HG02763 (cell line): ENCODE results near the gene TEX44.

Source experiments
- ATAC-seq: cut with Tn5 transposase; IDR thresholded peaks from one replicate; pipeline ENCODE4 v1.9.1; 2021; ENCODE audit warnings: mild to moderate bottlenecking, moderate library complexity; ENCODE audit not compliant: unreplicated experiment

Gene TEX44

DNA sequence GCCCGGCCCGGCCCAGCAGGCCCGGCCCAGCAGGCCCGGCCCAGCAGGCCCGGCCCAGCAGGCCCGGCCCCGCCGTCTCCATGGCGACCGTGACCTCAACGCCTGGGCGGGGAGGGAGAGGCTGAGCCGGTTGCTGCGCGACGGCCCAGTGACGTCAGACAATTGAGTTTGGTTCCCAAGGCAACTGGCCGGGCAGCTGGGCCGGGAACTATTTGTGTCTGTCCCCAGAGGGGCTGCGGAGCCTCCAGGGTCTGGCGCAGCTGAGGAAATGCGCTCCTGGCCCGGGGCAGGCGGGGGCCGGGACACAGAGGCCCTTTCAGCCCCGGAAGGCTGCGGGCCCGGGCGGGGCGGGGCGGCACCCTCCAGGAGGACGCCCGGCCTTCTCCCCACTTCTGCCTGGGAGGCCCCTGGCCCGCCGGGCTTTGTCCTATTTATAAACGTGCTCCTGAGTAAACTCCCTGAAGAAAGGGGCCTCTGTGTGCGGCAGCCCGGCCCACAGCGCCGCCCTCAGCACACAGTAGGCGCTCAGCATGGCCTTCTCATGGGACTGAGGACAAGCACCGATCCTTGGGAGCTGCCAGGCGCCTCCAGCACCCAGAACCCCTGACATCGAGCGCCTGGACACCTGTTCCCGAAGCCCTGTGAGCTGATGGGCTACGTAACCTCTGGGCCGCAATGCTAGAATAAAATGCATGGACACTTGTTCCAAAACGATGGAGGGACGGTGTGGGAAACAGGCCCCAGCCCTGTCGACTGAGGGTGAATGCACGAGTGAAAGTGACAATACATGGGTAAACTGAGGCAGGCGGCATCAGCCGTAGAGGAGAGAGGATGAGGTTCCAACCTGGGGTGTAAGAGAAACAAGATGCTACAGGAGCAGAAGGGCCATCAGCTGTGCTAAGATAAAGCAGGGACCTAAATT lies 12.3 kb downstream of the TEX44 start:
- ATAC-seq: peak; percentile 86

- no peak for ATAC-seq
Observed at GRCh38 chr2:231605607-231606091, 13.0 kb downstream of the TEX44 start.

GRCh38 chr2:231606941-231607340 lies 14.3 kb downstream of the TEX44 start:
- ATAC-seq: no peak

DNA sequence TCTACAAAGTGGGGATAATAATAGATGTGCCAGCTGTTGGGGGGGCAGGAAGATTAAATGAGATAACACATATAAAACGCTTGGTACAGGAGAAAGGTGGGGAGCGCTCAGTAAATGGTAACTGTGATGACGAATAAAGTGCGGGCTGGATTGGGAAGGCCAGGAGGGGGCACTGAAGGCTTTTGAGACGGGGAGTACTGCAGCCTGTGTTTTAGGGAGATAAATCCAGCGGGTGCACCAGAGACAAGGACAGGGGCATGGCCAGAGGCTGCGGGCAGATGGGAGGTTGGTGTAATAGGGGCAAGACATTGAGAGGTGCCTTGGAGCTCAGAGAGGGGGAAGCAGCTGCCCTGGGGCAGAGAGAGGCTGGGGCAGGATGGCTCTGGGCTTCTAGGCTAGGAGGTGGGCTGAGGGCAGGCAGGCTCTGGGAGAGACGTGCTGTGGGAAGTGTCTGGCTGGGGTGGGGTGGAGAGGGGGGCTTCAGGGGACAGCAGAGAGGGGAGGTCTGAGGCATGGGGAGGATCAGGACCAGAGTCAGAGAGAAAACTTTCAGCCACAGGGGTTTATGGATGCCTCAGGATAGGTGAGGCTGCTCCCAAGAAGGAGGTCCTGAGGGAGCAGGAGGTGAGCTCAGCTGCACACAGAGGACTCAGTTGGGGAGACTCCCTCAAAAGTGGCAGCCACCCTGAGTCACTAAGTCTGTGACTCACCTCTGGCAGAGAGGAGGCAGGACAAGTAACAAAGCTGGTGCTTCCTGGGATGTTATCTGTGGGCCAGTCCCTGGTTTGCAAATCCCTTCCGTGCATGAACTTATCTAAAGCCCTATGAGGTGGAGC lies 18.8 kb downstream of the TEX44 start:
- ATAC-seq: no peak

GRCh38 chr2:231612109-231612455 lies 19.4 kb downstream of the TEX44 start:
- no peak for ATAC-seq

- peak; percentile 42 for ATAC-seq
Observed at GRCh38 chr2:231612456-231613330, 20.0 kb downstream of the TEX44 start.

DNA sequence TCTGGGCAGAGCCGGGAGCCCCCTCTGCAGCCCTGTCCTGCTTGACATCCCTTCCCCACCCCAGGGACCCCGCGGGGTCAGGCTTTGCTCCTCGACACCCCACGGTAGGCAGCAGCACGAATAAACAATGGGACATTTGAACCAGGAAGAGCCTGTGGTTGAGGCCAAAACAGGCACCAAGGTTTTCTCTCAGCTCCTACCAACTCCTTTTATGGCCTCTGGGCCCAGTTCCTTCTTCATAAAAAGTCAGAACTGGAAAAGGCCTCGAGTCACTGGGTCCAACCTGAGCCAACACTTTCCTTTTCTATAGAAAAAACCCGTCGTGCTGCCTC lies 20.6 kb downstream of the TEX44 start:
- peak; percentile 2 for ATAC-seq

DNA sequence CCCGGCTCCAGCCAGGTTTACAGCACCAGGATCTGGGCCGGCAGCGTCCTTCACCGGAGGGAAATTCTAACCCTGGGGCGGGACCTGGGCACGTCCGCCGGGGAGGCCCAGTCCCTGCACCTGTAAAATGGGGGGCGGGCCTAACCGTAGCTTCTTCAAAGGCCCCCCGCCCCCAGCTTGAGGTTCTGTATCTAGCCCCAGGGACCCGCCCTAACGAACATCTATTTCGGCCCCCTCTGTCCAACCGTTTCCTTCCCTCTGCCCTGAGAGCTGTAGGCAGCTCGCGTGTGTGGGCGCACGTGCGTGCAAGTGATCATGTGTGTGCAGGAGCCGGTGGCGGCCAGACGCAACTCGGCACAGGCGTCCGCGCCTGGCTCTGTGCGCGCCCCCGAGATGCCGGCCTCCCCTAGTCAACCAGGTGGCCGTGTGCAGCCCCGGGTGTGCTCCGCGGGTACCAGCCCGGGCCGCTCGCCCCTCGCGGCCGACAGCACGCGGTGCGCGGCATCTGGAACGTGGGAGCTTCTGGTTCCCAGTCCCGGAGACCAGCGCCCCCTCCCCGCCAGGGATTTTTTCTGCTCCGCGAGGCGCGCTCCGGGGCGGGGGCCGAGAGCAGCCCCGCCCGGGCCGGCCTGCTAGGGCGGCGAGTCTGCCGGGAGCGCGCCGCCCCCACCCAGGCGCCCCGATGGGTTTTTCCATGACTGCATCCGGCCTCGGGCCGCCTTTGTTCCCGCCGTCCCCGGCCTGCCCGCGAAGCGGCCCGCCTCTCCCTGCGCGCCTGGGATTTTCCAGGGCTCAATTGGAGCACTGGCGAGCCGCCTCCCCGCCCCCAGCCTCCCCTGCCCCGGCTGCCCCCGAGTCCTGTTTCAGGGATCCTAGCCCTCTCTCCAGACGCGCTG lies 21.2 kb downstream of the TEX44 start:
- ATAC-seq: peak; percentile 65

DNA sequence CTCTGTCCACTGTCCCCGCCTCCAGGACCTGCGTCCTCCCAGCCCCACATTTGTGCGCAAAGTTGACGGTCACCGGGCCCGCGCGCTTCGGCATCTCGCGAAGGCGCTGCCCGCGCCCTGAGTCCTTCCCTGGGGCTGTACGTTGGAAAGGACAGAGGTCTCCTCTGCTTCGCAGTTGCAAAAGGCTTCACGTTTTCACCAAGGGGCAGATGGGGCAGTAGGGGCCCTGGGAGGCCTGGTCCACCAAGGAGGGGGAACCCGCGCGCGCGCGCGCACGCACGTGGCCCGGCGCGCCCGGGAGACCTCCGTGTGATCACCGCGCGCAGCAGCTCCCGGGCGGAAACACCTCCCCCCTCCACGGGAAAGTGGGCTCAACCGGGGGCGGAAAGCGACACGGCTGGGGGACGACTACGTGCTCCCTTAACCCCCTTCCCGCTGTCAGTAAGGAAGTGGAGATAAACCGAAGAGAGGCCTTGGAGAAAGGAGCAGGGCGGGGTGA lies 21.9 kb downstream of the TEX44 start:
- ATAC-seq: no peak

DNA sequence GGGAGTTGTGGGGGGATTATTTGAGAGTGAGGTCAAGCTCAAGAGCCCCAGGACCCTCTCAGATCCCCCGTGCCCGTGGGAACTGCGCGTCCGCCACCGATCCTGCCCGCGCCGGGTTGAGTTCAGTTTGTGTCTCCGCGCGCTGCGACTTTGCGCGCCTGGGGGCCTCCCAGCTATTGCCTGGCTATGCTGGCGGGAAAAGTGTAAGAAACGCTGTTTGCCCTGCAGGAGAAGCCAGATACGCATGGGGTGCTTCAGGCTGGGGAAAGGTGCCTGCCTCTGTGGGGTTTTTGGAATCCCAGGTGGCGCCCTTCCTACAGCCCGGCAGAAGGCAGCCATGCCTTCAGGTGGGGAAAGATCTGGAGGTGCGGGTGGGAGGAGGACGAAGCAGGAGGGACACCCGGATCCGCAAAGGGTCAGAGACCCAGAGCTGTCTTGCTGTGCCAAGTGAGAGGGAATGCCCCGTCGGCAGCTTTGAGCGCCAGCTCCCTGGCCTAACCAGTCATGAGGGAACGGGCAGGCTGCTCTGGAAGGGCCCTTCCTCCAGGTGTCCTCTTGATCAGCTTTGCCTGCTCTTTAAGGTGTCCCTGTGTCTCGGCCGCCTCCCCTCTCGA lies 22.5 kb downstream of the TEX44 start:
- ATAC-seq: no peak

DNA sequence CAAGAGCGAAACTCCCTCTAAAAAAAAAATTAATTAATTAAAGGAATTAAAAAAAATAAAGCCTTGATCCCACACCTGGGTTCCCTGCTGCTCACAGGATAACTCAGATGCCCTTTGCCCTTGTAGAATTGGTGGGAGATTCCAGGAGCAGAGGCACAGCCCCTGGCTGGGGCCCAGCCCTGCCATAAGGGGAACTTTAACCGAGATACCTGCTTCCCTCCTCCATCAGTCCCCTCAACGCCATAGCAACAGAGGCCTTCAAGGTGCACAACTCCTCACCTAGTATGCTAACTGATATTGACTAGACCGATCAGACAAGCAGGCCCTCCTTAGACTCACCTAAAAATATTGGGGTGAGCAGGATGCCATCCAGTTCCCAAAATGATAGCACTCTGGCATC lies 23.6 kb downstream of the TEX44 start:
- ATAC-seq: no peak

DNA sequence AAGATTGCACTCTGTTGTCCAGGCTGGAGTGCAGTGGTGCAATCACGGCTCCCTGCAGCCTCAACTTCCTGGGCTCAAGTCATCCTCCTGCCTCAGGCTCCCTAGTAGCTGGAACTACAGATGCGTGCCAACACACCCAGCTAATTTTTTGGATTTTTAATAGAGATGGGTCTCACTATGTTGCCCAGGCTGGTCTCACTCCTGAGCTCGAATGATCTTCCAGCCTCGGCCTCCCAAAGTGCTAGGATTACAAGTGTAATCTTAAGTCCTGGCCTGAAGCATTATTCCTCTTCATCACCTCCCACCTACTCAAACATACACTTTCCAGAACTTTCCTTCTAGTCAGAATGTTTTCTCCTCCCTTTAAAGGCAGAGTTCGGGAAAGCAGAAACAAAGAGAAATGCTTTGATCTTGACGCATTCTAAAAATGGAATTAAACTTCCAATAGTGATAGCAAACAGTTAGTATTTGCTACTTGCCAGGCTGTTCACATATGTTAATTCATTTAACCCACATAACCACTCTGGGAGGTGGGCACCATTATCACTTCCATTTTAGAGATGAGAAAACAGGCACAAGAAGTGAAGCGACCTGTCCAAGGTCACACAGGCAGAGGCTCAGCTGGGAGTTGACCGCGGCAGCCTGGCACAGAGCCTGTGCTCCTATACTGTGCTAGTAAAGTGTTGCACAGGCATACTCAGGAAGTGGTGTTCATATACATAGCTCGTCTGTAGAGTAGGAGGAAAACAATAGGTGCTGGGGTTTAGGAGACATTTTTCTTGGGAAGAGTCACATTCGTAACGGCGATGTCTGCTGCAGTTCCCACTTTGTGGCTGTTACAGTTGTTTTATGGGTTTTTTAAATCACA lies 24.6 kb downstream of the TEX44 start:
- no peak for ATAC-seq

- ATAC-seq: no peak
Observed at GRCh38 chr2:231621051-231621879, 28.6 kb downstream of the TEX44 start.

- ATAC-seq: no peak
Observed at GRCh38 chr2:231622963-231623362, 30.3 kb downstream of the TEX44 start.

DNA sequence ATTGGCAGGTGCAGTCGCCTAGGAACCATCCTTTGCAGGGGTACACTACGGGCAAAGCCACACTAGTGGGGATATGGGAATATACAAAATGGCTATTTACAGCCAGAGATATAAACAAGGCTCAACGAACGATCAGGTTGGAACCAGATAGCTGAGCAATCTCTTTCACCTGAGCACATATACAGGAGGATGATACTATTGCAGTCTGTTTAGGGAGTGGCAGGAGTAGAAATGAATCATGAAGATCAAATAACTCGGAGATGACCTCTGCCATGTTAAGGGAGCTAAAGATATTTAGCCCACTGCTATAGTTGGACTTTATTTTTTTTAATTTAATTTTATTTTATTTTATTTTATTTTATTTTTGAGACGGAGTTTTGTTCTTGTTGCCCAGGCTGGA lies 33.8 kb downstream of the TEX44 start:
- no peak for ATAC-seq

GRCh38 chr2:231627384-231628120 lies 34.9 kb downstream of the TEX44 start:
- ATAC-seq: no peak
